GM23338 (cell line): ENCODE measurements around the gene ALX3. TPM values are rescaled to one million over a fixed set of nuclear protein-coding genes. Genes with fewer than 3 reads are reported as not detected.

Source experiments
- ATAC-seq: fragments of 200-7000 bp; cut with Tn5 transposase; 3 replicates; pipeline ENCODE4 v1.9.1; 2020
- DNase-seq: peaks from one replicate; pipeline ENCODE4 v3.0.0-alpha.2; 2015; ENCODE audit warnings: low spot score
- H2AFZ ChIP-seq: fragments of 200-600 bp; sonication (generic); 2 replicates; pipeline ENCODE4 v1.8.0; 2016; ENCODE audit warnings: antibody characterized with exemption, mild to moderate bottlenecking, moderate library complexity
- H3F3A ChIP-seq: fragments of 200-600 bp; sonication (generic); replicated peaks from 2 replicates; pipeline ENCODE4 v1.8.0; 2017; ENCODE audit warnings: antibody characterized with exemption, mixed run types, low read depth
- H3K27ac ChIP-seq: fragments of 200-600 bp; sonication (generic); 2 replicates; pipeline ENCODE4 v1.6.1; 2016; ENCODE audit warnings: low read depth
- H3K27me3 ChIP-seq: fragments of 200-600 bp; sonication (generic); 2 replicates; pipeline ENCODE4 v1.8.0; 2016; ENCODE audit warnings: mild to moderate bottlenecking, mixed run types, moderate library complexity; ENCODE audit not compliant: insufficient read depth
- H3K36me3 ChIP-seq: fragments of 200-600 bp; sonication (generic); 2 replicates; pipeline ENCODE4 v1.8.0; 2016; ENCODE audit warnings: mild to moderate bottlenecking; ENCODE audit not compliant: insufficient read depth
- H3K4me1 ChIP-seq: fragments of 200-600 bp; sonication (generic); 2 replicates; pipeline ENCODE4 v1.8.0; 2016; ENCODE audit warnings: mild to moderate bottlenecking, moderate library complexity; ENCODE audit not compliant: insufficient read depth
- H3K4me2 ChIP-seq: fragments of 200-600 bp; sonication (generic); 2 replicates; pipeline ENCODE4 v1.7.1; 2017; ENCODE audit warnings: mixed run types
- H3K4me3 ChIP-seq: fragments of 200-600 bp; sonication (generic); 2 replicates; pipeline ENCODE4 v1.6.1; 2016; ENCODE audit warnings: mixed run types
- H3K79me2 ChIP-seq: fragments of 200-600 bp; sonication (generic); replicated peaks from 2 replicates; pipeline ENCODE4 v1.8.0; 2017; ENCODE audit warnings: mild to moderate bottlenecking; ENCODE audit not compliant: insufficient read depth
- H3K9me2 ChIP-seq: fragments of 200-600 bp; sonication (generic); 2 replicates; pipeline ENCODE4 v1.8.0; 2017; ENCODE audit not compliant: insufficient read depth
- H4K20me1 ChIP-seq: fragments of 200-600 bp; sonication (generic); replicated peaks from 2 replicates; pipeline ENCODE4 v1.8.0; 2017; ENCODE audit warnings: mild to moderate bottlenecking; ENCODE audit not compliant: insufficient read depth
- H3K27ac Mint-ChIP-seq: 2 replicates; pipeline ENCODE4 v1.8.0; 2020; ENCODE audit warnings: inconsistent platforms, mild to moderate bottlenecking, moderate library complexity, mixed read lengths
- H3K27me3 Mint-ChIP-seq: 3 replicates; pipeline ENCODE4 v1.8.0; 2022; ENCODE audit warnings: low read depth, mild to moderate bottlenecking, moderate library complexity, mixed read lengths, inconsistent platforms; ENCODE audit not compliant: insufficient read depth, poor library complexity
- H3K36me3 Mint-ChIP-seq: 3 replicates; pipeline ENCODE4 v1.8.0; 2021; ENCODE audit warnings: low read depth, mild to moderate bottlenecking, inconsistent platforms, moderate library complexity, mixed read lengths
- H3K4me1 Mint-ChIP-seq: 3 replicates; pipeline ENCODE4 v1.8.0; 2020; ENCODE audit warnings: mild to moderate bottlenecking, inconsistent platforms, mixed read lengths
- H3K4me3 Mint-ChIP-seq: 3 replicates; pipeline ENCODE4 v1.8.0; 2021; ENCODE audit warnings: moderate library complexity, mild to moderate bottlenecking, inconsistent platforms, mixed read lengths
- H3K9me3 Mint-ChIP-seq: 3 replicates; pipeline ENCODE4 v1.8.0; 2020; ENCODE audit warnings: moderate library complexity, mild to moderate bottlenecking, inconsistent platforms, mixed read lengths
- EZH2 ChIP-seq: fragments of 200-600 bp; sonication (generic); IDR thresholded peaks from one replicate; pipeline ENCODE4 v1.8.0; 2017; ENCODE audit warnings: antibody characterized with exemption, mild to moderate bottlenecking, low read depth; ENCODE audit not compliant: unreplicated experiment
- JUNB ChIP-seq: IDR thresholded peaks from one replicate; pipeline ENCODE4 v1.6.1; 2016; ENCODE audit warnings: antibody characterized with exemption; ENCODE audit not compliant: unreplicated experiment
- POLR2AphosphoS5 ChIP-seq: IDR thresholded peaks from 2 replicates; pipeline ENCODE4 v1.6.1; 2016; ENCODE audit warnings: antibody characterized with exemption, low read depth
- STAT1 ChIP-seq: IDR thresholded peaks from one replicate; pipeline ENCODE4 v1.6.1; 2016; ENCODE audit warnings: antibody characterized with exemption; ENCODE audit not compliant: unreplicated experiment
- ZNF114 ChIP-seq: fragments of 250-450 bp; sonication (Bioruptor Pico); IDR thresholded peaks from 2 replicates; pipeline ENCODE4 v1.5.0; 2020; ENCODE audit warnings: mild to moderate bottlenecking, moderate library complexity
- polyA plus RNA-seq: library from polyadenylated mRNA; unstranded; fragments of >200 nt; fragmentation: Nextera tagmentation; extraction: Ambion mirVana; gene quantifications from 2 replicates; pipeline ENCODE4 v1.2.1, GENCODE V29; 2016
- total RNA-seq: library from RNA; depleted of rRNA; stranded (reverse); fragments of >200 nt; shearing (Covaris generic); gene quantifications from 2 replicates; pipeline ENCODE4 v1.2.3, GENCODE V29; 2014
- TF ChIP-seq, protein P1 (sequence below): fragments of 250-450 bp; sonication (Bioruptor Pico); IDR thresholded peaks from 2 replicates; pipeline ENCODE4 v1.5.0; 2020; ENCODE audit warnings: mild to moderate bottlenecking, moderate library complexity
- TF ChIP-seq, protein P2 (sequence below), 2 experiments: fragments of 200-600 bp in 1 of 2; sonication (generic) in 1 of 2; conservative IDR thresholded peaks; 2 replicates each; pipeline versions ENCODE4 v1.5.1 to v1.6.1; 2016 to 2017; ENCODE audit warnings: antibody characterized with exemption in 2 of 2, low read depth in 2 of 2, mild to moderate bottlenecking in 2 of 2, moderate library complexity in 1 of 2
- TF ChIP-seq, protein P3 (sequence below): IDR thresholded peaks from one replicate; pipeline ENCODE4 v1.6.1; 2018; ENCODE audit warnings: antibody characterized with exemption; ENCODE audit not compliant: unreplicated experiment
- TF ChIP-seq, protein P4 (sequence below): IDR thresholded peaks from 2 replicates; pipeline ENCODE4 v1.6.1; 2016; ENCODE audit warnings: antibody characterized with exemption

ALX3 gene
- total and polyA plus RNA-seq, 2 experiments from 2014 or later, result not detected

DNA sequence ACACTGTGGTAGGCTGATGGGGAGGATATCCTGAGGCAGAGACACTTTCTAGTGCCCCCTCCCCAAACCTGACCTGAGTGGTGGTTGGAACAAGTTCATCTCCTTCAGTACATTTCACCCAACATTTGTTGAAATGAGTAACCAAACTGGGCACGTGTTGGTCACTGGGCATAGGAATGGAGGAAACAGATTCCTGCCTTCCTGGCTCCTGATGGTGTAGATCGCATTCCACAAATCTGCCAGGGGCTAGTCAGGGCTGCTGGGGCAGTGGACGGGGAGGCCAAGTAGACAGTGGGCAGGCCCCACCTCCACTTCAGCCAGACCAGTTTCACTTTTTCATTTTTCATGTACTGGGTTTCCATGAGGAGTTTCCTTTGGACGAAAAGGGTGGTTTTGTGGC lies 16.5 kb upstream of the ALX3 start (continued):
- no peak for TF ChIP-seq ZNF114
- TF ChIP-seq, protein P1, sequence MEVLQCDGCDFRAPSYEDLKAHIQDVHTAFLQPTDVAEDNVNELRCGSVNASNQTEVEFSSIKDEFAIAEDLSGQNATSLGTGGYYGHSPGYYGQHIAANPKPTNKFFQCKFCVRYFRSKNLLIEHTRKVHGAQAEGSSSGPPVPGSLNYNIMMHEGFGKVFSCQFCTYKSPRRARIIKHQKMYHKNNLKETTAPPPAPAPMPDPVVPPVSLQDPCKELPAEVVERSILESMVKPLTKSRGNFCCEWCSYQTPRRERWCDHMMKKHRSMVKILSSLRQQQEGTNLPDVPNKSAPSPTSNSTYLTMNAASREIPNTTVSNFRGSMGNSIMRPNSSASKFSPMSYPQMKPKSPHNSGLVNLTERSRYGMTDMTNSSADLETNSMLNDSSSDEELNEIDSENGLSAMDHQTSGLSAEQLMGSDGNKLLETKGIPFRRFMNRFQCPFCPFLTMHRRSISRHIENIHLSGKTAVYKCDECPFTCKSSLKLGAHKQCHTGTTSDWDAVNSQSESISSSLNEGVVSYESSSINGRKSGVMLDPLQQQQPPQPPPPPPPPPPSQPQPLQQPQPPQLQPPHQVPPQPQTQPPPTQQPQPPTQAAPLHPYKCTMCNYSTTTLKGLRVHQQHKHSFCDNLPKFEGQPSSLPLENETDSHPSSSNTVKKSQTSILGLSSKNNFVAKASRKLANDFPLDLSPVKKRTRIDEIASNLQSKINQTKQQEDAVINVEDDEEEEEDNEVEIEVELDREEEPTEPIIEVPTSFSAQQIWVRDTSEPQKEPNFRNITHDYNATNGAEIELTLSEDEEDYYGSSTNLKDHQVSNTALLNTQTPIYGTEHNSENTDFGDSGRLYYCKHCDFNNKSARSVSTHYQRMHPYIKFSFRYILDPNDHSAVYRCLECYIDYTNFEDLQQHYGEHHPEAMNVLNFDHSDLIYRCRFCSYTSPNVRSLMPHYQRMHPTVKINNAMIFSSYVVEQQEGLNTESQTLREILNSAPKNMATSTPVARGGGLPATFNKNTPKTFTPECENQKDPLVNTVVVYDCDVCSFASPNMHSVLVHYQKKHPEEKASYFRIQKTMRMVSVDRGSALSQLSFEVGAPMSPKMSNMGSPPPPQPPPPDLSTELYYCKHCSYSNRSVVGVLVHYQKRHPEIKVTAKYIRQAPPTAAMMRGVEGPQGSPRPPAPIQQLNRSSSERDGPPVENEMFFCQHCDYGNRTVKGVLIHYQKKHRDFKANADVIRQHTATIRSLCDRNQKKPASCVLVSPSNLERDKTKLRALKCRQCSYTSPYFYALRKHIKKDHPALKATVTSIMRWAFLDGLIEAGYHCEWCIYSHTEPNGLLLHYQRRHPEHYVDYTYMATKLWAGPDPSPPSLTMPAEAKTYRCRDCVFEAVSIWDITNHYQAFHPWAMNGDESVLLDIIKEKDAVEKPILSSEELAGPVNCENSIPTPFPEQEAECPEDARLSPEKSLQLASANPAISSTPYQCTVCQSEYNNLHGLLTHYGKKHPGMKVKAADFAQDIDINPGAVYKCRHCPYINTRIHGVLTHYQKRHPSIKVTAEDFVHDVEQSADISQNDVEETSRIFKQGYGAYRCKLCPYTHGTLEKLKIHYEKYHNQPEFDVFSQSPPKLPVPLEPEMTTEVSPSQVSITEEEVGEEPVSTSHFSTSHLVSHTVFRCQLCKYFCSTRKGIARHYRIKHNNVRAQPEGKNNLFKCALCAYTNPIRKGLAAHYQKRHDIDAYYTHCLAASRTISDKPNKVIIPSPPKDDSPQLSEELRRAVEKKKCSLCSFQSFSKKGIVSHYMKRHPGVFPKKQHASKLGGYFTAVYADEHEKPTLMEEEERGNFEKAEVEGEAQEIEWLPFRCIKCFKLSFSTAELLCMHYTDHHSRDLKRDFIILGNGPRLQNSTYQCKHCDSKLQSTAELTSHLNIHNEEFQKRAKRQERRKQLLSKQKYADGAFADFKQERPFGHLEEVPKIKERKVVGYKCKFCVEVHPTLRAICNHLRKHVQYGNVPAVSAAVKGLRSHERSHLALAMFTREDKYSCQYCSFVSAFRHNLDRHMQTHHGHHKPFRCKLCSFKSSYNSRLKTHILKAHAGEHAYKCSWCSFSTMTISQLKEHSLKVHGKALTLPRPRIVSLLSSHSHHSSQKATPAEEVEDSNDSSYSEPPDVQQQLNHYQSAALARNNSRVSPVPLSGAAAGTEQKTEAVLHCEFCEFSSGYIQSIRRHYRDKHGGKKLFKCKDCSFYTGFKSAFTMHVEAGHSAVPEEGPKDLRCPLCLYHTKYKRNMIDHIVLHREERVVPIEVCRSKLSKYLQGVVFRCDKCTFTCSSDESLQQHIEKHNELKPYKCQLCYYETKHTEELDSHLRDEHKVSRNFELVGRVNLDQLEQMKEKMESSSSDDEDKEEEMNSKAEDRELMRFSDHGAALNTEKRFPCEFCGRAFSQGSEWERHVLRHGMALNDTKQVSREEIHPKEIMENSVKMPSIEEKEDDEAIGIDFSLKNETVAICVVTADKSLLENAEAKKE, result no peak
- TF ChIP-seq STAT1, result no peak
- no peak for TF ChIP-seq POLR2AphosphoS5

DNA sequence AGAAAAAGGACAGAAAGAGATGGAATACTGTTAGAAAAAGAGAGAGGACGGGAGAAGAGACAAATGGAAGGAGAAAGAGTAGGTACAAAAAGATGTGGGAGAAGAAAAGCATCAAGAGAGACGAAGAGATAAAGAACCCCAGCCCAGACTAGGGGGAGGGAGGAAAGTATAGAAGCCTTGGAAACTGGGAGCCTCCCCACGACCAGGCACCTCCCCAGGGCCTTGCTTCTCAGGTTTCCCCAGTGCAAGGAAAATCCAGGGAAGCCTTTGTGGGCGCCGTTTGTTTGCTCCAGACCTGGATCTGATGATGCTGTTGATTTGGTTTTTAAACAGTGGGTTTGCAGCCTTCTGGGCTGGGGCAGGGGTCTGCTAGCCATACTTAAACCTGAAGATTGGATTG lies 15.2 kb upstream of the ALX3 start:
- Histone ChIP-seq H2AFZ (no peak overlapping the region), H3K4me3 (no peak overlapping the region), H3K36me3 (no peaks in the 10 kb centered on the region), H3K4me1 (peaks cover 21% of the 10 kb centered on the region), H3F3A (no peaks in the 10 kb centered on the region), H3K4me2 (peak overlapping the region; percentile 63), H4K20me1 (peaks cover 7% of the 10 kb centered on the region; the same call in 1 of the 2 replicates), H3K79me2 (no peaks in the 10 kb centered on the region), H3K9me2 (no peaks in the 10 kb centered on the region), H3K27me3 (peaks cover 73% of the 10 kb centered on the region), H3K27ac (no peak overlapping the region)
- no peaks in the 10 kb centered on the region for H3K9me3 Mint-ChIP-seq
- H3K4me3 Mint-ChIP-seq, result peak overlapping the region; percentile 8; the same call in 1 of the 3 replicates
- ATAC-seq (peak; percentile 14), DNase-seq (peak; percentile 61)
- peaks cover 68% of the 10 kb centered on the region for H3K27me3 Mint-ChIP-seq
- peaks cover 35% of the 10 kb centered on the region for H3K4me1 Mint-ChIP-seq
- H3K36me3 Mint-ChIP-seq, result no peaks in the 10 kb centered on the region; the same call in 2 of the 3 replicates
- H3K27ac Mint-ChIP-seq, result no peak overlapping the region
- TF ChIP-seq, protein P2, sequence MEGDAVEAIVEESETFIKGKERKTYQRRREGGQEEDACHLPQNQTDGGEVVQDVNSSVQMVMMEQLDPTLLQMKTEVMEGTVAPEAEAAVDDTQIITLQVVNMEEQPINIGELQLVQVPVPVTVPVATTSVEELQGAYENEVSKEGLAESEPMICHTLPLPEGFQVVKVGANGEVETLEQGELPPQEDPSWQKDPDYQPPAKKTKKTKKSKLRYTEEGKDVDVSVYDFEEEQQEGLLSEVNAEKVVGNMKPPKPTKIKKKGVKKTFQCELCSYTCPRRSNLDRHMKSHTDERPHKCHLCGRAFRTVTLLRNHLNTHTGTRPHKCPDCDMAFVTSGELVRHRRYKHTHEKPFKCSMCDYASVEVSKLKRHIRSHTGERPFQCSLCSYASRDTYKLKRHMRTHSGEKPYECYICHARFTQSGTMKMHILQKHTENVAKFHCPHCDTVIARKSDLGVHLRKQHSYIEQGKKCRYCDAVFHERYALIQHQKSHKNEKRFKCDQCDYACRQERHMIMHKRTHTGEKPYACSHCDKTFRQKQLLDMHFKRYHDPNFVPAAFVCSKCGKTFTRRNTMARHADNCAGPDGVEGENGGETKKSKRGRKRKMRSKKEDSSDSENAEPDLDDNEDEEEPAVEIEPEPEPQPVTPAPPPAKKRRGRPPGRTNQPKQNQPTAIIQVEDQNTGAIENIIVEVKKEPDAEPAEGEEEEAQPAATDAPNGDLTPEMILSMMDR (conservative IDR thresholded peaks at IDR 0.05; ENCODE audit: low read depth in 2 of 2), result no peak
- TF ChIP-seq, protein P3, sequence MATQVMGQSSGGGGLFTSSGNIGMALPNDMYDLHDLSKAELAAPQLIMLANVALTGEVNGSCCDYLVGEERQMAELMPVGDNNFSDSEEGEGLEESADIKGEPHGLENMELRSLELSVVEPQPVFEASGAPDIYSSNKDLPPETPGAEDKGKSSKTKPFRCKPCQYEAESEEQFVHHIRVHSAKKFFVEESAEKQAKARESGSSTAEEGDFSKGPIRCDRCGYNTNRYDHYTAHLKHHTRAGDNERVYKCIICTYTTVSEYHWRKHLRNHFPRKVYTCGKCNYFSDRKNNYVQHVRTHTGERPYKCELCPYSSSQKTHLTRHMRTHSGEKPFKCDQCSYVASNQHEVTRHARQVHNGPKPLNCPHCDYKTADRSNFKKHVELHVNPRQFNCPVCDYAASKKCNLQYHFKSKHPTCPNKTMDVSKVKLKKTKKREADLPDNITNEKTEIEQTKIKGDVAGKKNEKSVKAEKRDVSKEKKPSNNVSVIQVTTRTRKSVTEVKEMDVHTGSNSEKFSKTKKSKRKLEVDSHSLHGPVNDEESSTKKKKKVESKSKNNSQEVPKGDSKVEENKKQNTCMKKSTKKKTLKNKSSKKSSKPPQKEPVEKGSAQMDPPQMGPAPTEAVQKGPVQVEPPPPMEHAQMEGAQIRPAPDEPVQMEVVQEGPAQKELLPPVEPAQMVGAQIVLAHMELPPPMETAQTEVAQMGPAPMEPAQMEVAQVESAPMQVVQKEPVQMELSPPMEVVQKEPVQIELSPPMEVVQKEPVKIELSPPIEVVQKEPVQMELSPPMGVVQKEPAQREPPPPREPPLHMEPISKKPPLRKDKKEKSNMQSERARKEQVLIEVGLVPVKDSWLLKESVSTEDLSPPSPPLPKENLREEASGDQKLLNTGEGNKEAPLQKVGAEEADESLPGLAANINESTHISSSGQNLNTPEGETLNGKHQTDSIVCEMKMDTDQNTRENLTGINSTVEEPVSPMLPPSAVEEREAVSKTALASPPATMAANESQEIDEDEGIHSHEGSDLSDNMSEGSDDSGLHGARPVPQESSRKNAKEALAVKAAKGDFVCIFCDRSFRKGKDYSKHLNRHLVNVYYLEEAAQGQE, result no peak
- TF ChIP-seq JUNB, result no peak
- TF ChIP-seq, protein P4, sequence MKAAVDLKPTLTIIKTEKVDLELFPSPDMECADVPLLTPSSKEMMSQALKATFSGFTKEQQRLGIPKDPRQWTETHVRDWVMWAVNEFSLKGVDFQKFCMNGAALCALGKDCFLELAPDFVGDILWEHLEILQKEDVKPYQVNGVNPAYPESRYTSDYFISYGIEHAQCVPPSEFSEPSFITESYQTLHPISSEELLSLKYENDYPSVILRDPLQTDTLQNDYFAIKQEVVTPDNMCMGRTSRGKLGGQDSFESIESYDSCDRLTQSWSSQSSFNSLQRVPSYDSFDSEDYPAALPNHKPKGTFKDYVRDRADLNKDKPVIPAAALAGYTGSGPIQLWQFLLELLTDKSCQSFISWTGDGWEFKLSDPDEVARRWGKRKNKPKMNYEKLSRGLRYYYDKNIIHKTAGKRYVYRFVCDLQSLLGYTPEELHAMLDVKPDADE, result no peak
- TF ChIP-seq ZNF114, result no peak
- no peak for TF ChIP-seq EZH2
- TF ChIP-seq POLR2AphosphoS5, result no peak
